PFSK-1 (cell line): ENCODE results near the gene DDAH1.

Experiments
- POLR2AphosphoS5 ChIP-seq: IDR thresholded peaks from 2 replicates; pipeline ENCODE4 v1.6.1; 2012; ENCODE audit warnings: low read depth, mild to moderate bottlenecking, control low read depth, low read length, moderate library complexity
- SIN3A ChIP-seq: IDR thresholded peaks from 2 replicates; pipeline ENCODE4 v1.6.1; 2012; ENCODE audit warnings: mild to moderate bottlenecking, low read length, moderate library complexity, borderline replicate concordance; ENCODE audit not compliant: insufficient read depth
- TAF1 ChIP-seq: IDR thresholded peaks from 2 replicates; pipeline ENCODE4 v1.6.1; 2012; ENCODE audit warnings: low read length, control low read depth, borderline replicate concordance; ENCODE audit not compliant: insufficient read depth
- TF ChIP-seq, protein P1 (sequence below), 2 experiments: IDR thresholded peaks; 2 replicates each; pipeline versions ENCODE4 v1.6.1 to v1.8.0; 2011 to 2012; ENCODE audit warnings: low read depth in 2 of 2, low read length in 2 of 2, control low read depth in 1 of 2, inconsistent platforms in 1 of 2, mild to moderate bottlenecking in 1 of 2, moderate library complexity in 1 of 2; ENCODE audit not compliant: insufficient read depth in 1 of 2

DNA sequence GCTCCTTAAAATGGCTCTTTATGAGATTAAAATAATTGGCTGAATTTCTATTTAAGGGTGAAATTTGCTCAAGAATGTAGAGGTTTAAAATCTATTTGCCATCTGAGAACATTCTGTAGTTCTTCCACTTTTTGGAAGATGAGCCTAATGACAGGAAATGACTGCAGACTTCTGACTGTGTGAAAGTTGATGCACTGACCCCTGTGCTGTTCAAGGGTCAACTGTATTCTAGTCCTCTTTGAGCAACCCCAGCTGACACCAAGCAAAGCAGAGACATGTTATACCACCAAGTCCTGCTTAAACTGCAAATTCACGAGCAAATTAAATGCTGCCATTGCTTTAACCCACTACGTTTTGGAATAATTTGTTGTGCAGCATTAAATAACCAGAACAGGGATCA, 26.6 kb downstream of the DDAH1 start:
- TF ChIP-seq POLR2AphosphoS5: no peak
- TF ChIP-seq, protein P1, sequence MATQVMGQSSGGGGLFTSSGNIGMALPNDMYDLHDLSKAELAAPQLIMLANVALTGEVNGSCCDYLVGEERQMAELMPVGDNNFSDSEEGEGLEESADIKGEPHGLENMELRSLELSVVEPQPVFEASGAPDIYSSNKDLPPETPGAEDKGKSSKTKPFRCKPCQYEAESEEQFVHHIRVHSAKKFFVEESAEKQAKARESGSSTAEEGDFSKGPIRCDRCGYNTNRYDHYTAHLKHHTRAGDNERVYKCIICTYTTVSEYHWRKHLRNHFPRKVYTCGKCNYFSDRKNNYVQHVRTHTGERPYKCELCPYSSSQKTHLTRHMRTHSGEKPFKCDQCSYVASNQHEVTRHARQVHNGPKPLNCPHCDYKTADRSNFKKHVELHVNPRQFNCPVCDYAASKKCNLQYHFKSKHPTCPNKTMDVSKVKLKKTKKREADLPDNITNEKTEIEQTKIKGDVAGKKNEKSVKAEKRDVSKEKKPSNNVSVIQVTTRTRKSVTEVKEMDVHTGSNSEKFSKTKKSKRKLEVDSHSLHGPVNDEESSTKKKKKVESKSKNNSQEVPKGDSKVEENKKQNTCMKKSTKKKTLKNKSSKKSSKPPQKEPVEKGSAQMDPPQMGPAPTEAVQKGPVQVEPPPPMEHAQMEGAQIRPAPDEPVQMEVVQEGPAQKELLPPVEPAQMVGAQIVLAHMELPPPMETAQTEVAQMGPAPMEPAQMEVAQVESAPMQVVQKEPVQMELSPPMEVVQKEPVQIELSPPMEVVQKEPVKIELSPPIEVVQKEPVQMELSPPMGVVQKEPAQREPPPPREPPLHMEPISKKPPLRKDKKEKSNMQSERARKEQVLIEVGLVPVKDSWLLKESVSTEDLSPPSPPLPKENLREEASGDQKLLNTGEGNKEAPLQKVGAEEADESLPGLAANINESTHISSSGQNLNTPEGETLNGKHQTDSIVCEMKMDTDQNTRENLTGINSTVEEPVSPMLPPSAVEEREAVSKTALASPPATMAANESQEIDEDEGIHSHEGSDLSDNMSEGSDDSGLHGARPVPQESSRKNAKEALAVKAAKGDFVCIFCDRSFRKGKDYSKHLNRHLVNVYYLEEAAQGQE (IDR thresholded peaks at IDR 0.05; ENCODE audit: insufficient read depth in 1 of 2, low read depth in 2 of 2, low read length in 2 of 2): no peak
- no peak for TF ChIP-seq TAF1
- no peak for TF ChIP-seq SIN3A
